ENCODE results near the gene TMEM218. TPM values are rescaled to one million over a fixed set of nuclear protein-coding genes. Genes with fewer than 3 reads are reported as not detected.

Gene TMEM218
- total and polyA plus RNA-seq, 3 donors from 2014 or later: 15.1 to 17.7 (median 17.2) TPM

- Histone ChIP-seq H3K9me3 (no peaks in the 10 kb centered on the region), H3K27ac (no peak overlapping the region), H3K36me3 (ENCODE audit: low read depth, missing control alignments) (no peaks in the 10 kb centered on the region), H3K4me1 (peaks cover 2% of the 10 kb centered on the region), H3K4me3 (no peak overlapping the region), H3K27me3 (no peaks in the 10 kb centered on the region)
- 91 to 94% methylated on average over 11 of the region's 11 CpGs for WGBS, 2 donors
- no peak for DNase-seq
- TF ChIP-seq POLR2A (IDR thresholded peaks at IDR 0.05): no peak
- no peak for TF ChIP-seq CTCF (IDR thresholded peaks at IDR 0.05)
- intact Hi-C loops (cut with DNase I; ENCODE audit: low total_unique reads): no loop called here
Observed at GRCh38 chr11:125078016-125078415, 33.4 kb downstream of the TMEM218 start.

GRCh38 chr11:125076378-125076945 is 35.0 kb downstream of the TMEM218 start:
- DNase-seq: no peak
- 20 to 78% methylated on average over 1 to 14 of the region's 14 CpGs for WGBS, 2 donors
- TF ChIP-seq CTCF (IDR thresholded peaks at IDR 0.05) (no peak), POLR2A (IDR thresholded peaks at IDR 0.05) (no peak)
- H3K36me3 ChIP-seq (ENCODE audit: low read depth, missing control alignments): no peaks in the 10 kb centered on the region
- H3K4me1 ChIP-seq: no peaks in the 10 kb centered on the region
- H3K4me3 ChIP-seq: no peak overlapping the region
- no peaks in the 10 kb centered on the region for H3K9me3 ChIP-seq
- intact Hi-C loops (cut with DNase I; ENCODE audit: low total_unique reads): no loop called here
- no peaks in the 10 kb centered on the region for H3K27me3 ChIP-seq
- H3K27ac ChIP-seq: no peak overlapping the region

- 87 to 89% methylated on average over 11 of the region's 11 CpGs for WGBS, 2 donors
- H3K27ac ChIP-seq: no peak overlapping the region
- DNase-seq: no peak
- H3K4me3 ChIP-seq: no peak overlapping the region
- H3K9me3 ChIP-seq: no peaks in the 10 kb centered on the region
- H3K36me3 ChIP-seq (ENCODE audit: low read depth, missing control alignments): no peaks in the 10 kb centered on the region
- TF ChIP-seq POLR2A (IDR thresholded peaks at IDR 0.05): no peak
- TF ChIP-seq CTCF (IDR thresholded peaks at IDR 0.05): no peak
- no peaks in the 10 kb centered on the region for H3K4me1 ChIP-seq
- H3K27me3 ChIP-seq: no peaks in the 10 kb centered on the region
- intact Hi-C loops (cut with DNase I; ENCODE audit: low total_unique reads): no loop called here
Observed at GRCh38 chr11:125075900-125076317, 35.5 kb downstream of the TMEM218 start.

- H3K27ac ChIP-seq: no peak overlapping the region
- no peak for TF ChIP-seq CTCF (IDR thresholded peaks at IDR 0.05)
- TF ChIP-seq POLR2A (IDR thresholded peaks at IDR 0.05): no peak
Observed at GRCh38 chr11:125075242-125075625, 36.2 kb downstream of the TMEM218 start.

More at GRCh38 chr11:125075242-125075625, 36.2 kb downstream of the TMEM218 start:
- intact Hi-C loops (cut with DNase I; ENCODE audit: low total_unique reads): no loop called here
- Histone ChIP-seq H3K4me3 (no peak overlapping the region), H3K27me3 (no peaks in the 10 kb centered on the region), H3K36me3 (ENCODE audit: low read depth, missing control alignments) (no peaks in the 10 kb centered on the region), H3K9me3 (no peaks in the 10 kb centered on the region), H3K4me1 (no peaks in the 10 kb centered on the region)
- DNase-seq: no peak
- 90 to 97% methylated on average over 7 of the region's 7 CpGs for WGBS, 2 donors
